Measurements from ENCODE around the gene MT2A.

DNA sequence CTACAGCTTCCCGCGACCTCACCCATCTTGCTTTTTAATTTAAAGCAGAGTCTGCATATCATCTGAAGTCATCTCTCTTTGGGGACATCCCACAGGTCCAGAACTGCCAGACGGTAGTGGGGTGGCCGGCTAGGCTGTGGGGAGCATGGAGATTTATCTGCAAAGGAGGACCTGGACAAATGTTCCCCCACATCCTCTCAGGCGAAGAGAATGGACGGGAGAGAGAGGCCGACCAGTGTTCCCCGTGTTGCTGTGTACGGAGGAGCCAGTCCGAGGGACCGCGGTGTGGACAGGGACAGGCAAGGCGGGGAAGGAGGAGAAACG lies 23.4 kb downstream of the MT2A start:
- TF ChIP-seq, protein P1, sequence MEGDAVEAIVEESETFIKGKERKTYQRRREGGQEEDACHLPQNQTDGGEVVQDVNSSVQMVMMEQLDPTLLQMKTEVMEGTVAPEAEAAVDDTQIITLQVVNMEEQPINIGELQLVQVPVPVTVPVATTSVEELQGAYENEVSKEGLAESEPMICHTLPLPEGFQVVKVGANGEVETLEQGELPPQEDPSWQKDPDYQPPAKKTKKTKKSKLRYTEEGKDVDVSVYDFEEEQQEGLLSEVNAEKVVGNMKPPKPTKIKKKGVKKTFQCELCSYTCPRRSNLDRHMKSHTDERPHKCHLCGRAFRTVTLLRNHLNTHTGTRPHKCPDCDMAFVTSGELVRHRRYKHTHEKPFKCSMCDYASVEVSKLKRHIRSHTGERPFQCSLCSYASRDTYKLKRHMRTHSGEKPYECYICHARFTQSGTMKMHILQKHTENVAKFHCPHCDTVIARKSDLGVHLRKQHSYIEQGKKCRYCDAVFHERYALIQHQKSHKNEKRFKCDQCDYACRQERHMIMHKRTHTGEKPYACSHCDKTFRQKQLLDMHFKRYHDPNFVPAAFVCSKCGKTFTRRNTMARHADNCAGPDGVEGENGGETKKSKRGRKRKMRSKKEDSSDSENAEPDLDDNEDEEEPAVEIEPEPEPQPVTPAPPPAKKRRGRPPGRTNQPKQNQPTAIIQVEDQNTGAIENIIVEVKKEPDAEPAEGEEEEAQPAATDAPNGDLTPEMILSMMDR (IDR thresholded peaks at IDR 0.05) = no peak
- TF ChIP-seq POLR2A (IDR thresholded peaks at IDR 0.05) = no peak
